HG02763 (cell line): ENCODE measurements around the gene COLQ.
"Not testable (repeated sequence)": the region's sequence is repeated elsewhere in the genome, so short reads cannot be mapped to it uniquely, and the experiment has no call there.

ENCODE experiments used
- ATAC-seq: cut with Tn5 transposase; IDR thresholded peaks from one replicate; pipeline ENCODE4 v1.9.1; 2021; ENCODE audit warnings: mild to moderate bottlenecking, moderate library complexity; ENCODE audit not compliant: unreplicated experiment

COLQ gene

GRCh38 chr3:15493436-15493835 lies 28.1 kb downstream of the COLQ start:
- no peak for ATAC-seq

- no peak for ATAC-seq
Observed at GRCh38 chr3:15492847-15493360, 28.6 kb downstream of the COLQ start.

- no peak for ATAC-seq
Observed at GRCh38 chr3:15491143-15491542, 30.4 kb downstream of the COLQ start.

- no peak for ATAC-seq
Observed at GRCh38 chr3:15490158-15490557, 31.3 kb downstream of the COLQ start.

GRCh38 chr3:15488002-15488401 lies 33.5 kb downstream of the COLQ start:
- ATAC-seq, result no peak

- no peak for ATAC-seq
Observed at GRCh38 chr3:15486979-15487378, 34.5 kb downstream of the COLQ start.

- ATAC-seq, result no peak
Observed at GRCh38 chr3:15486020-15486419, 35.5 kb downstream of the COLQ start.

GRCh38 chr3:15484551-15484950 lies 37.0 kb downstream of the COLQ start:
- ATAC-seq, result not testable (repeated sequence)

- ATAC-seq, result no peak
Observed at GRCh38 chr3:15479400-15480224, 41.9 kb downstream of the COLQ start.

- no peak for ATAC-seq
Observed at GRCh38 chr3:15478640-15478979, 42.9 kb downstream of the COLQ start.

GRCh38 chr3:15477951-15478639 lies 43.4 kb downstream of the COLQ start:
- no peak for ATAC-seq

- no peak for ATAC-seq
Observed at GRCh38 chr3:15476378-15476777, 45.1 kb downstream of the COLQ start.

- ATAC-seq, result no peak
Observed at GRCh38 chr3:15475161-15475560, 46.3 kb downstream of the COLQ start.

- no peak for ATAC-seq
Observed at GRCh38 chr3:15471861-15472260, 49.6 kb downstream of the COLQ start.

GRCh38 chr3:15470849-15471248 lies 50.7 kb downstream of the COLQ start:
- ATAC-seq, result no peak

GRCh38 chr3:15470261-15470660 lies 51.2 kb downstream of the COLQ start:
- ATAC-seq, result no peak

GRCh38 chr3:15467227-15468181 lies 54.0 kb downstream of the COLQ start:
- ATAC-seq, result no peak

- no peak for ATAC-seq
Observed at GRCh38 chr3:15465876-15466585, 55.5 kb downstream of the COLQ start.

GRCh38 chr3:15462451-15462850 lies 59.1 kb downstream of the COLQ start:
- ATAC-seq, result no peak

GRCh38 chr3:15460891-15461531 lies 60.5 kb downstream of the COLQ start:
- ATAC-seq, result no peak
